H9 (cell line): ENCODE measurements around the gene ITGB1BP1. TPM values are rescaled to one million over a fixed set of nuclear protein-coding genes. Genes with fewer than 3 reads are reported as not detected.

Source experiments
- DNase-seq: peaks from one replicate; pipeline ENCODE4 v3.0.0-alpha.2; 2017
- H2AFZ ChIP-seq: one replicate; pipeline ENCODE4 v1.6.1; 2013; ENCODE audit warnings: mild to moderate bottlenecking, low read length, control low read depth, moderate library complexity
- H2AK5ac ChIP-seq: 2 replicates; pipeline ENCODE4 v1.6.1; 2013; ENCODE audit warnings: low read length, control low read depth, mixed read lengths; ENCODE audit not compliant: insufficient read length
- H2BK120ac ChIP-seq: one replicate; pipeline ENCODE4 v1.6.1; 2013; ENCODE audit warnings: low read depth, mild to moderate bottlenecking, low read length, control low read depth, inconsistent platforms; ENCODE audit not compliant: poor library complexity, severe bottlenecking
- H2BK12ac ChIP-seq: 2 replicates; pipeline ENCODE4 v1.6.1; 2013; ENCODE audit warnings: low read length, control low read depth, mixed read lengths, low read depth; ENCODE audit not compliant: insufficient read length
- H2BK15ac ChIP-seq: 2 replicates; pipeline ENCODE4 v1.6.1; 2013; ENCODE audit warnings: low read depth, low read length, control low read depth
- H2BK20ac ChIP-seq: one replicate; pipeline ENCODE4 v1.6.1; 2013; ENCODE audit warnings: low read depth, mild to moderate bottlenecking, low read length, control low read depth, inconsistent platforms; ENCODE audit not compliant: poor library complexity, severe bottlenecking
- H2BK5ac ChIP-seq: 2 replicates; pipeline ENCODE4 v1.6.1; 2013; ENCODE audit warnings: low read length, control low read depth, mixed read lengths; ENCODE audit not compliant: insufficient read length
- H3K14ac ChIP-seq: 2 replicates; pipeline ENCODE4 v1.6.1; 2013; ENCODE audit warnings: low read length, control low read depth; ENCODE audit not compliant: insufficient read depth
- H3K18ac ChIP-seq: 2 replicates; pipeline ENCODE4 v1.6.1; 2013; ENCODE audit warnings: low read depth, mild to moderate bottlenecking, mixed read lengths, low read length, control low read depth; ENCODE audit not compliant: insufficient read length
- H3K23ac ChIP-seq: 2 replicates; pipeline ENCODE4 v1.6.1; 2013; ENCODE audit warnings: low read length, control low read depth, mixed read lengths, low read depth; ENCODE audit not compliant: insufficient read length
- H3K23me2 ChIP-seq: 2 replicates; pipeline ENCODE4 v1.6.1; 2013; ENCODE audit warnings: low read depth, mild to moderate bottlenecking, mixed read lengths, low read length, control low read depth; ENCODE audit not compliant: insufficient read length, poor library complexity, severe bottlenecking
- H3K27ac ChIP-seq: 2 replicates; pipeline ENCODE4 v1.5.1; 2013; ENCODE audit warnings: low read length, control low read depth, mixed read lengths, low read depth; ENCODE audit not compliant: insufficient read length
- H3K27me3 ChIP-seq: 2 replicates; pipeline ENCODE4 v1.6.1; 2013; ENCODE audit warnings: low read length, control low read depth, inconsistent platforms; ENCODE audit not compliant: insufficient read depth
- H3K4ac ChIP-seq: 2 replicates; pipeline ENCODE4 v1.6.1; 2013; ENCODE audit warnings: low read depth, mild to moderate bottlenecking, control low read depth, inconsistent platforms, low read length, moderate library complexity
- H3K4me1 ChIP-seq: 2 replicates; pipeline ENCODE4 v1.6.1; 2013; ENCODE audit warnings: low read length, control low read depth, inconsistent platforms; ENCODE audit not compliant: insufficient read depth
- H3K4me2 ChIP-seq: 2 replicates; pipeline ENCODE4 v1.6.1; 2013; ENCODE audit warnings: low read length, control low read depth, mixed read lengths; ENCODE audit not compliant: insufficient read length, insufficient read depth
- H3K56ac ChIP-seq: 2 replicates; pipeline ENCODE4 v1.6.1; 2013; ENCODE audit warnings: low read depth, mild to moderate bottlenecking, mixed read lengths, low read length, control low read depth; ENCODE audit not compliant: insufficient read length
- H3K79me1 ChIP-seq: 2 replicates; pipeline ENCODE4 v1.6.1; 2013; ENCODE audit warnings: low read depth, mild to moderate bottlenecking, moderate library complexity, low read length, control low read depth, inconsistent platforms; ENCODE audit not compliant: insufficient read depth, poor library complexity, severe bottlenecking
- H3K79me2 ChIP-seq: 2 replicates; pipeline ENCODE4 v1.6.1; 2013; ENCODE audit warnings: low read length, control low read depth, inconsistent platforms; ENCODE audit not compliant: insufficient read depth
- H3K9ac ChIP-seq: 2 replicates; pipeline ENCODE4 v1.6.1; 2013; ENCODE audit warnings: low read length, control low read depth, mixed read lengths; ENCODE audit not compliant: insufficient read length; ENCODE audit errors: extremely low read depth
- H3K9me3 ChIP-seq: one replicate; pipeline ENCODE4 v1.6.1; 2013; ENCODE audit warnings: low read depth, low read length, inconsistent platforms; ENCODE audit not compliant: control insufficient read depth
- H3T11ph ChIP-seq: one replicate; pipeline ENCODE4 v1.6.1; 2013; ENCODE audit warnings: mild to moderate bottlenecking, low read length, control low read depth, inconsistent platforms
- H4K20me1 ChIP-seq: one replicate; pipeline ENCODE4 v1.6.1; 2013; ENCODE audit not compliant: control insufficient read depth, insufficient read length, insufficient read depth
- H4K5ac ChIP-seq: 2 replicates; pipeline ENCODE4 v1.6.1; 2013; ENCODE audit warnings: low read depth, mild to moderate bottlenecking, mixed read lengths, low read length, control low read depth; ENCODE audit not compliant: insufficient read length
- H4K8ac ChIP-seq: replicated peaks from 2 replicates; pipeline ENCODE4 v1.6.1; 2013; ENCODE audit warnings: low read length, control low read depth, mixed read lengths, low read depth; ENCODE audit not compliant: insufficient read length
- H4K91ac ChIP-seq: 2 replicates; pipeline ENCODE4 v1.6.1; 2013; ENCODE audit warnings: low read depth, mild to moderate bottlenecking, moderate library complexity, mixed read lengths, low read length, control low read depth; ENCODE audit not compliant: insufficient read length
- H3K27ac Mint-ChIP-seq, 3 experiments: 2 replicates in 2 of 3; 3 replicates in 1 of 3; pipeline ENCODE4 v1.8.0; 2020 to 2021; ENCODE audit warnings: mixed read lengths in 3 of 3, mild to moderate bottlenecking in 1 of 3, moderate library complexity in 1 of 3
- H3K27me3 Mint-ChIP-seq: 2 replicates; pipeline ENCODE4 v1.8.0; 2021; ENCODE audit warnings: low read depth, mild to moderate bottlenecking, moderate library complexity, mixed read lengths
- H3K36me3 Mint-ChIP-seq, 3 experiments: 2 replicates in 2 of 3; 3 replicates in 1 of 3; pipeline ENCODE4 v1.8.0; 2020 to 2021; ENCODE audit warnings: low read depth in 3 of 3, mixed read lengths in 3 of 3; ENCODE audit not compliant: insufficient read depth in 1 of 3
- H3K4me1 Mint-ChIP-seq, 2 experiments: 2 replicates each; pipeline ENCODE4 v1.8.0; 2020; ENCODE audit warnings: mixed read lengths in 2 of 2
- H3K4me3 Mint-ChIP-seq, 2 experiments: 2 replicates in 1 of 2; 3 replicates in 1 of 2; pipeline ENCODE4 v1.8.0; 2020 to 2021; ENCODE audit warnings: mild to moderate bottlenecking in 2 of 2, mixed read lengths in 2 of 2, moderate library complexity in 1 of 2
- H3K9me3 Mint-ChIP-seq, 2 experiments: 2 replicates in 1 of 2; 3 replicates in 1 of 2; pipeline ENCODE4 v1.8.0; 2020; ENCODE audit warnings: mild to moderate bottlenecking in 2 of 2, mixed read lengths in 2 of 2, moderate library complexity in 1 of 2
- CTCF ChIP-seq: fragments of 200-600 bp; sonication (generic); conservative IDR thresholded peaks from 3 replicates; pipeline ENCODE4 v1.8.0; 2021; ENCODE audit warnings: antibody characterized with exemption, mild to moderate bottlenecking
- WGBS: extraction: QIAGEN DNeasy Blood & Tissue Kit; methylation state at CpG from one replicate; pipeline ENCODE4 v1.1.7; 2013; ENCODE audit warnings: missing lambda C conversion rate, low lambda C conversion rate, mixed read lengths; ENCODE audit not compliant: insufficient read length; ENCODE audit errors: extremely low coverage; 5-methylcytosine and 5-hydroxymethylcytosine counted together
- total RNA-seq: library from RNA; stranded (reverse); gene quantifications from 2 replicates; pipeline ENCODE4 v1.2.1, GENCODE V29; 2021

ITGB1BP1 gene
- total RNA-seq, 1 experiment from 2014 or later: 38.7 TPM

- no peak for TF ChIP-seq CTCF
- Mint-ChIP-seq H3K27me3 (no peaks in the 10 kb centered on the region), H3K27ac (peak overlapping the region in 1 of 3 experiments; percentile 77; a peak in 3 of 7 replicates), H3K4me3 (no peak overlapping the region), H3K4me1 (peaks cover 16 to 21% of the 10 kb centered on the region in 2 experiments), H3K9me3 (no peaks in the 10 kb centered on the region), H3K36me3 (peaks cover 4 to 37% (median 22%) of the 10 kb centered on the region in 3 experiments; a peak in 6 of 7 replicates)
- Histone ChIP-seq H4K20me1 (no peaks in the 10 kb centered on the region), H3T11ph (no peak overlapping the region), H2BK15ac (no peak overlapping the region), H2BK12ac (no peak overlapping the region), H3K4ac (no peak overlapping the region), H2BK5ac (no peak overlapping the region), H4K8ac (no peak overlapping the region), H3K79me2 (no peaks in the 10 kb centered on the region), H2BK20ac (no peak overlapping the region), H3K27me3 (no peaks in the 10 kb centered on the region), H2AFZ (no peak overlapping the region), H3K56ac (no peak overlapping the region), H3K14ac (no peak overlapping the region), H4K5ac (no peak overlapping the region), H3K23ac (no peak overlapping the region), H4K91ac (no peak overlapping the region), H3K18ac (no peak overlapping the region), H3K27ac (no peak overlapping the region), H3K79me1 (no peaks in the 10 kb centered on the region), H3K9ac (no peak overlapping the region), H2BK120ac (no peak overlapping the region), H3K4me2 (no peak overlapping the region), H3K23me2 (no peaks in the 10 kb centered on the region), H3K4me1 (peaks cover 3% of the 10 kb centered on the region; the same call in 1 of the 2 replicates), H2AK5ac (no peak overlapping the region), H3K9me3 (no peaks in the 10 kb centered on the region)
- no peak for DNase-seq
- no CpG with 5 or more reads among the region's 13 CpGs for WGBS
Measured at GRCh38 chr2:9391961-9392720, 31.2 kb downstream of the ITGB1BP1 start.
